IMR-90 (cell line): Measurements from ENCODE around the gene CASS4.

Experiments
- BHLHE40 ChIP-seq: fragments of 150-350 bp; IDR thresholded peaks from 2 replicates; pipeline ENCODE4 v1.6.1; 2016; ENCODE audit warnings: mild to moderate bottlenecking, low read depth, low read length
- CHD1 ChIP-seq: IDR thresholded peaks from 2 replicates; pipeline ENCODE4 v1.6.1; 2012; ENCODE audit warnings: low read depth, low read length, improper control_type of control experiment
- FOS ChIP-seq: fragments of 150-350 bp; IDR thresholded peaks from 2 replicates; pipeline ENCODE4 v1.6.1; 2016; ENCODE audit warnings: low read depth, low read length
- MAFK ChIP-seq: IDR thresholded peaks from 2 replicates; pipeline ENCODE4 v1.6.1; 2012; ENCODE audit warnings: low read depth, low read length, improper control_type of control experiment
- MXI1 ChIP-seq: IDR thresholded peaks from 2 replicates; pipeline ENCODE4 v1.6.1; 2012; ENCODE audit warnings: low read depth, mild to moderate bottlenecking, low read length, moderate library complexity, borderline replicate concordance
- POLR2A ChIP-seq: IDR thresholded peaks from 2 replicates; pipeline ENCODE4 v1.6.1; 2012; ENCODE audit warnings: mild to moderate bottlenecking, low read depth, low read length
- RAD21 ChIP-seq: IDR thresholded peaks from 2 replicates; pipeline ENCODE4 v1.6.1; 2012; ENCODE audit warnings: low read length, improper control_type of control experiment
- RFX5 ChIP-seq: IDR thresholded peaks from 2 replicates; pipeline ENCODE4 v1.8.0; 2012; ENCODE audit warnings: low read depth, mild to moderate bottlenecking, low read length, moderate library complexity
- USF2 ChIP-seq: fragments of 150-350 bp; IDR thresholded peaks from 2 replicates; pipeline ENCODE4 v1.6.1; 2017; ENCODE audit warnings: mild to moderate bottlenecking, antibody characterized with exemption, low read length, low read depth
- TF ChIP-seq, protein P1 (sequence below): conservative IDR thresholded peaks from 2 replicates; pipeline ENCODE4 v1.5.1; 2012; ENCODE audit warnings: mild to moderate bottlenecking, low read depth, low read length, improper control_type of control experiment

DNA sequence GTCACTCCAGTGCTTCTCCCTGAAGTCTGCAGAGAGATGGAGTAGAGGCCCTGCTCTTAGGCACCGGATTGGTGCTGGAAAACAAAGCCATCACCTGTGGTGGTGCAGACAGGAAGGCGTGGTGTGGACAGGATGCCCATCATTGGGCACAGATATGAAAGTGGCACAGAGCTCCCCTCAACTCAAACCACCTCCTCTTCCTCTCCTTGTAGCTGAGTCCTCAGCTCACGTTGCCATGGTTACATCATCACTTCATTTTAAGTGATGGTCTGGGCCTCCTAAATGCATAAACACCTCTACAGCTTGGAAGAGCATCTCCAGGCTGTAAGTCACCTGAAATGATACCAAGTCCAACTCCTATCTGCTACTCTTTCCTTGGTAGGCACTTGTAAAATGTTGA, 48.4 kb downstream of the CASS4 start:
- TF ChIP-seq, protein P1, sequence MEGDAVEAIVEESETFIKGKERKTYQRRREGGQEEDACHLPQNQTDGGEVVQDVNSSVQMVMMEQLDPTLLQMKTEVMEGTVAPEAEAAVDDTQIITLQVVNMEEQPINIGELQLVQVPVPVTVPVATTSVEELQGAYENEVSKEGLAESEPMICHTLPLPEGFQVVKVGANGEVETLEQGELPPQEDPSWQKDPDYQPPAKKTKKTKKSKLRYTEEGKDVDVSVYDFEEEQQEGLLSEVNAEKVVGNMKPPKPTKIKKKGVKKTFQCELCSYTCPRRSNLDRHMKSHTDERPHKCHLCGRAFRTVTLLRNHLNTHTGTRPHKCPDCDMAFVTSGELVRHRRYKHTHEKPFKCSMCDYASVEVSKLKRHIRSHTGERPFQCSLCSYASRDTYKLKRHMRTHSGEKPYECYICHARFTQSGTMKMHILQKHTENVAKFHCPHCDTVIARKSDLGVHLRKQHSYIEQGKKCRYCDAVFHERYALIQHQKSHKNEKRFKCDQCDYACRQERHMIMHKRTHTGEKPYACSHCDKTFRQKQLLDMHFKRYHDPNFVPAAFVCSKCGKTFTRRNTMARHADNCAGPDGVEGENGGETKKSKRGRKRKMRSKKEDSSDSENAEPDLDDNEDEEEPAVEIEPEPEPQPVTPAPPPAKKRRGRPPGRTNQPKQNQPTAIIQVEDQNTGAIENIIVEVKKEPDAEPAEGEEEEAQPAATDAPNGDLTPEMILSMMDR: no peak
- TF ChIP-seq MAFK (no peak), RFX5 (no peak), USF2 (no peak), FOS (no peak), RAD21 (no peak), CHD1 (no peak), BHLHE40 (no peak), POLR2A (no peak), MXI1 (no peak)
